Fibroblast of skin of right biceps (primary cell): ENCODE results near the gene RNF130.
"Not testable (repeated sequence)": the region's sequence is repeated elsewhere in the genome, so short reads cannot be mapped to it uniquely, and the experiment has no call there.

Experiments
- DNase-seq: peaks from one replicate; pipeline ENCODE4 v3.0.0-alpha.2; 2013

RNF130 gene

GRCh38 chr5:180013678-180014077 lies 57.9 kb downstream of the RNF130 start:
- DNase-seq: no peak

- DNase-seq: no peak
Observed at GRCh38 chr5:180012316-180012715, 59.2 kb downstream of the RNF130 start.

GRCh38 chr5:180010636-180011035 lies 60.9 kb downstream of the RNF130 start:
- DNase-seq: no peak

GRCh38 chr5:180009581-180009980 lies 62.0 kb downstream of the RNF130 start:
- DNase-seq: no peak

- DNase-seq: no peak
Observed at GRCh38 chr5:180008433-180008832, 63.1 kb downstream of the RNF130 start.

GRCh38 chr5:180007582-180007981 lies 64.0 kb downstream of the RNF130 start:
- DNase-seq: peak; percentile 10

- DNase-seq: peak; percentile 26
Observed at GRCh38 chr5:180006141-180006540, 65.4 kb downstream of the RNF130 start.

GRCh38 chr5:180003127-180003526 lies 68.4 kb downstream of the RNF130 start:
- DNase-seq: no peak

GRCh38 chr5:180001742-180002141 lies 69.8 kb downstream of the RNF130 start:
- no peak for DNase-seq

GRCh38 chr5:180001136-180001535 lies 70.4 kb downstream of the RNF130 start:
- no peak for DNase-seq

- DNase-seq: no peak
Observed at GRCh38 chr5:179998485-179998884, 73.1 kb downstream of the RNF130 start.

GRCh38 chr5:179994583-179995323 lies 76.8 kb downstream of the RNF130 start:
- no peak for DNase-seq

- not testable (repeated sequence) for DNase-seq
Observed at GRCh38 chr5:179992855-179993254, 78.7 kb downstream of the RNF130 start.

- DNase-seq: no peak
Observed at GRCh38 chr5:179991106-179991505, 80.5 kb downstream of the RNF130 start.

- DNase-seq: not testable (repeated sequence)
Observed at GRCh38 chr5:179990525-179990924, 81.0 kb downstream of the RNF130 start.

- no peak for DNase-seq
Observed at GRCh38 chr5:179986328-179986727, 85.2 kb downstream of the RNF130 start.

GRCh38 chr5:179981636-179982035 lies 89.9 kb downstream of the RNF130 start:
- no peak for DNase-seq

GRCh38 chr5:179980767-179981166 lies 90.8 kb downstream of the RNF130 start:
- DNase-seq: no peak

- no peak for DNase-seq
Observed at GRCh38 chr5:179978792-179979191, 92.8 kb downstream of the RNF130 start.

- DNase-seq: no peak
Observed at GRCh38 chr5:179975713-179976134, 95.8 kb downstream of the RNF130 start.

- DNase-seq: peak; percentile 32
Observed at GRCh38 chr5:179974946-179975712, 96.4 kb downstream of the RNF130 start.

- no peak for DNase-seq
Observed at GRCh38 chr5:179974246-179974945, 97.2 kb downstream of the RNF130 start.

- no peak for DNase-seq
Observed at GRCh38 chr5:179973391-179973790, 98.2 kb downstream of the RNF130 start.

- DNase-seq: no peak
Observed at GRCh38 chr5:179969110-179969509, 102.4 kb downstream of the RNF130 start.
